H1 (cell line): ENCODE data around the gene KIF4A. TPM values are rescaled to one million over a fixed set of nuclear protein-coding genes. Genes with fewer than 3 reads are reported as not detected.

Experiments used
- CBX8 ChIP-seq: fragments of 300-800, 300-1000 bp; sonication (generic); IDR thresholded peaks from 2 replicates; pipeline ENCODE4 v1.7.1; 2016; ENCODE audit warnings: low read depth, low read length, borderline replicate concordance
- CHD2 ChIP-seq: IDR thresholded peaks from 2 replicates; pipeline ENCODE4 v1.6.1; 2012; ENCODE audit warnings: low read length, improper control_type of control experiment
- EGR1 ChIP-seq: IDR thresholded peaks from 2 replicates; pipeline ENCODE4 v1.6.1; 2011; ENCODE audit warnings: low read depth, low read length, borderline replicate concordance
- POU5F1 ChIP-seq: IDR thresholded peaks from 2 replicates; pipeline ENCODE4 v1.6.1; 2011; ENCODE audit warnings: low read depth, mild to moderate bottlenecking, low read length, moderate library complexity
- ZNF274 ChIP-seq: IDR thresholded peaks from 2 replicates; pipeline ENCODE4 v1.7.0; 2012; ENCODE audit warnings: low read length, borderline replicate concordance; ENCODE audit errors: extremely low read depth
- polyA plus RNA-seq, 7 experiments: library from polyadenylated mRNA; depleted of rRNA in 3 of 7; stranded (reverse) in 5 of 7; unstranded in 2 of 7; fragments of >200 nt in 5 of 7; fragments of 200-250 nt in 2 of 7; gene quantifications; 1 replicate in 5 of 7; 2 replicates in 1 of 7; 4 replicates in 1 of 7; pipeline versions ENCODE4 v1.2.1 to v1.2.3, GENCODE V29; 2011 to 2013; ENCODE audit warnings: missing spikeins in 2 of 7, mixed read lengths in 2 of 7
- total RNA-seq: library from RNA; stranded (reverse); fragmentation: NEBNext Ultra II Directional; extraction: Animal tissue kit (Norgen Biotek cat#: 25700); gene quantifications from 2 replicates; pipeline ENCODE4 v1.2.1, GENCODE V29; 2021
- TF ChIP-seq, protein P1 (sequence below): IDR thresholded peaks from 2 replicates; pipeline ENCODE4 v1.6.1; 2012; ENCODE audit warnings: inconsistent platforms
- TF ChIP-seq, protein P2 (sequence below): fragments of 300-600 bp; sonication (generic); IDR thresholded peaks from 2 replicates; pipeline ENCODE4 v1.7.1; 2012; ENCODE audit warnings: low read length, moderate library complexity, mild to moderate bottlenecking, inconsistent platforms; ENCODE audit not compliant: insufficient replicate concordance

Gene KIF4A
- total and polyA plus RNA-seq, 2 of the 8 experiments (the other 6 are each of a cell fraction or from before 2014, with no cell fraction given) = 10.9 to 35.7 TPM

DNA sequence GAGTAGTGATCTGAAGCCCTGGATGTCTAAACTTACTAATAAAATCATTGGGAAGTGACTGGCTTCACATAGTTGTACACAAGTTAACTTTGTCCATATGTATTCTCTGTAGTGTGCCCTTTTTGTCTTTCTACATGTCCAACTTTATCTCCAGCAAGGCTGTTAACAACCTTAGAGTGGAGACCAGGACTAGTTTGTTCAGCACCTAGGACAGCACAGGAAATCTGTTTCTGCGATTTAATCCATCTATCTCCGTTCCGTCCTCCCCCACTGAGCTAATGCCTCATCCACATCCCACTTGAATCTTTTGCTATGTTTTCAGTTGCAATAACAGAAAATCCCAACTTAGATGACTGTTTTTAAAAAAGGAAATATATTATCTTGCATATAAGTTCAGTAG is 25.1 kb upstream of the KIF4A start (continued):
- TF ChIP-seq, protein P1, sequence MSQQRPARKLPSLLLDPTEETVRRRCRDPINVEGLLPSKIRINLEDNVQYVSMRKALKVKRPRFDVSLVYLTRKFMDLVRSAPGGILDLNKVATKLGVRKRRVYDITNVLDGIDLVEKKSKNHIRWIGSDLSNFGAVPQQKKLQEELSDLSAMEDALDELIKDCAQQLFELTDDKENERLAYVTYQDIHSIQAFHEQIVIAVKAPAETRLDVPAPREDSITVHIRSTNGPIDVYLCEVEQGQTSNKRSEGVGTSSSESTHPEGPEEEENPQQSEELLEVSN = no peak
- TF ChIP-seq CBX8 (no peak), ZNF274 (no peak), CHD2 (no peak), EGR1 (no peak), POU5F1 (no peak)
- TF ChIP-seq, protein P2, sequence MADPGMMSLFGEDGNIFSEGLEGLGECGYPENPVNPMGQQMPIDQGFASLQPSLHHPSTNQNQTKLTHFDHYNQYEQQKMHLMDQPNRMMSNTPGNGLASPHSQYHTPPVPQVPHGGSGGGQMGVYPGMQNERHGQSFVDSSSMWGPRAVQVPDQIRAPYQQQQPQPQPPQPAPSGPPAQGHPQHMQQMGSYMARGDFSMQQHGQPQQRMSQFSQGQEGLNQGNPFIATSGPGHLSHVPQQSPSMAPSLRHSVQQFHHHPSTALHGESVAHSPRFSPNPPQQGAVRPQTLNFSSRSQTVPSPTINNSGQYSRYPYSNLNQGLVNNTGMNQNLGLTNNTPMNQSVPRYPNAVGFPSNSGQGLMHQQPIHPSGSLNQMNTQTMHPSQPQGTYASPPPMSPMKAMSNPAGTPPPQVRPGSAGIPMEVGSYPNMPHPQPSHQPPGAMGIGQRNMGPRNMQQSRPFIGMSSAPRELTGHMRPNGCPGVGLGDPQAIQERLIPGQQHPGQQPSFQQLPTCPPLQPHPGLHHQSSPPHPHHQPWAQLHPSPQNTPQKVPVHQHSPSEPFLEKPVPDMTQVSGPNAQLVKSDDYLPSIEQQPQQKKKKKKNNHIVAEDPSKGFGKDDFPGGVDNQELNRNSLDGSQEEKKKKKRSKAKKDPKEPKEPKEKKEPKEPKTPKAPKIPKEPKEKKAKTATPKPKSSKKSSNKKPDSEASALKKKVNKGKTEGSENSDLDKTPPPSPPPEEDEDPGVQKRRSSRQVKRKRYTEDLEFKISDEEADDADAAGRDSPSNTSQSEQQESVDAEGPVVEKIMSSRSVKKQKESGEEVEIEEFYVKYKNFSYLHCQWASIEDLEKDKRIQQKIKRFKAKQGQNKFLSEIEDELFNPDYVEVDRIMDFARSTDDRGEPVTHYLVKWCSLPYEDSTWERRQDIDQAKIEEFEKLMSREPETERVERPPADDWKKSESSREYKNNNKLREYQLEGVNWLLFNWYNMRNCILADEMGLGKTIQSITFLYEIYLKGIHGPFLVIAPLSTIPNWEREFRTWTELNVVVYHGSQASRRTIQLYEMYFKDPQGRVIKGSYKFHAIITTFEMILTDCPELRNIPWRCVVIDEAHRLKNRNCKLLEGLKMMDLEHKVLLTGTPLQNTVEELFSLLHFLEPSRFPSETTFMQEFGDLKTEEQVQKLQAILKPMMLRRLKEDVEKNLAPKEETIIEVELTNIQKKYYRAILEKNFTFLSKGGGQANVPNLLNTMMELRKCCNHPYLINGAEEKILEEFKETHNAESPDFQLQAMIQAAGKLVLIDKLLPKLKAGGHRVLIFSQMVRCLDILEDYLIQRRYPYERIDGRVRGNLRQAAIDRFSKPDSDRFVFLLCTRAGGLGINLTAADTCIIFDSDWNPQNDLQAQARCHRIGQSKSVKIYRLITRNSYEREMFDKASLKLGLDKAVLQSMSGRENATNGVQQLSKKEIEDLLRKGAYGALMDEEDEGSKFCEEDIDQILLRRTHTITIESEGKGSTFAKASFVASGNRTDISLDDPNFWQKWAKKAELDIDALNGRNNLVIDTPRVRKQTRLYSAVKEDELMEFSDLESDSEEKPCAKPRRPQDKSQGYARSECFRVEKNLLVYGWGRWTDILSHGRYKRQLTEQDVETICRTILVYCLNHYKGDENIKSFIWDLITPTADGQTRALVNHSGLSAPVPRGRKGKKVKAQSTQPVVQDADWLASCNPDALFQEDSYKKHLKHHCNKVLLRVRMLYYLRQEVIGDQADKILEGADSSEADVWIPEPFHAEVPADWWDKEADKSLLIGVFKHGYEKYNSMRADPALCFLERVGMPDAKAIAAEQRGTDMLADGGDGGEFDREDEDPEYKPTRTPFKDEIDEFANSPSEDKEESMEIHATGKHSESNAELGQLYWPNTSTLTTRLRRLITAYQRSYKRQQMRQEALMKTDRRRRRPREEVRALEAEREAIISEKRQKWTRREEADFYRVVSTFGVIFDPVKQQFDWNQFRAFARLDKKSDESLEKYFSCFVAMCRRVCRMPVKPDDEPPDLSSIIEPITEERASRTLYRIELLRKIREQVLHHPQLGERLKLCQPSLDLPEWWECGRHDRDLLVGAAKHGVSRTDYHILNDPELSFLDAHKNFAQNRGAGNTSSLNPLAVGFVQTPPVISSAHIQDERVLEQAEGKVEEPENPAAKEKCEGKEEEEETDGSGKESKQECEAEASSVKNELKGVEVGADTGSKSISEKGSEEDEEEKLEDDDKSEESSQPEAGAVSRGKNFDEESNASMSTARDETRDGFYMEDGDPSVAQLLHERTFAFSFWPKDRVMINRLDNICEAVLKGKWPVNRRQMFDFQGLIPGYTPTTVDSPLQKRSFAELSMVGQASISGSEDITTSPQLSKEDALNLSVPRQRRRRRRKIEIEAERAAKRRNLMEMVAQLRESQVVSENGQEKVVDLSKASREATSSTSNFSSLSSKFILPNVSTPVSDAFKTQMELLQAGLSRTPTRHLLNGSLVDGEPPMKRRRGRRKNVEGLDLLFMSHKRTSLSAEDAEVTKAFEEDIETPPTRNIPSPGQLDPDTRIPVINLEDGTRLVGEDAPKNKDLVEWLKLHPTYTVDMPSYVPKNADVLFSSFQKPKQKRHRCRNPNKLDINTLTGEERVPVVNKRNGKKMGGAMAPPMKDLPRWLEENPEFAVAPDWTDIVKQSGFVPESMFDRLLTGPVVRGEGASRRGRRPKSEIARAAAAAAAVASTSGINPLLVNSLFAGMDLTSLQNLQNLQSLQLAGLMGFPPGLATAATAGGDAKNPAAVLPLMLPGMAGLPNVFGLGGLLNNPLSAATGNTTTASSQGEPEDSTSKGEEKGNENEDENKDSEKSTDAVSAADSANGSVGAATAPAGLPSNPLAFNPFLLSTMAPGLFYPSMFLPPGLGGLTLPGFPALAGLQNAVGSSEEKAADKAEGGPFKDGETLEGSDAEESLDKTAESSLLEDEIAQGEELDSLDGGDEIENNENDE = no peak
